NK-92 (cell line): ENCODE data around the gene TTC16.

Experiments used
- DNase-seq: peaks from one replicate; lab custom pipeline; 2025; ENCODE audit not compliant: unreplicated experiment; lab: John Stamatoyannopoulos, UW

TTC16 gene

GRCh38 chr9:127762111-127762676, 46.3 kb downstream of the TTC16 start:
- DNase-seq, result no peak

- no peak for DNase-seq
Observed at GRCh38 chr9:127763918-127764384, 48.1 kb downstream of the TTC16 start.

GRCh38 chr9:127765418-127765817, 49.5 kb downstream of the TTC16 start:
- no peak for DNase-seq

- no peak for DNase-seq
Observed at GRCh38 chr9:127767410-127767809, 51.5 kb downstream of the TTC16 start.

- DNase-seq, result no peak
Observed at GRCh38 chr9:127767909-127768331, 52.0 kb downstream of the TTC16 start.

GRCh38 chr9:127768698-127769097, 52.8 kb downstream of the TTC16 start:
- no peak for DNase-seq

- no peak for DNase-seq
Observed at GRCh38 chr9:127769101-127769500, 53.2 kb downstream of the TTC16 start.

- DNase-seq, result no peak
Observed at GRCh38 chr9:127769929-127770582, 54.2 kb downstream of the TTC16 start.

- DNase-seq, result no peak
Observed at GRCh38 chr9:127770583-127770904, 54.7 kb downstream of the TTC16 start.

GRCh38 chr9:127770905-127771569, 55.2 kb downstream of the TTC16 start:
- no peak for DNase-seq

GRCh38 chr9:127771570-127772189, 55.8 kb downstream of the TTC16 start:
- DNase-seq, result no peak

- DNase-seq, result no peak
Observed at GRCh38 chr9:127772603-127773002, 56.7 kb downstream of the TTC16 start.

GRCh38 chr9:127773272-127773671, 57.4 kb downstream of the TTC16 start:
- DNase-seq, result no peak

- DNase-seq, result no peak
Observed at GRCh38 chr9:127773981-127774380, 58.1 kb downstream of the TTC16 start.

GRCh38 chr9:127776195-127776923, 60.5 kb downstream of the TTC16 start:
- no peak for DNase-seq

- no peak for DNase-seq
Observed at GRCh38 chr9:127776924-127777289, 61.0 kb downstream of the TTC16 start.

- no peak for DNase-seq
Observed at GRCh38 chr9:127777368-127777980, 61.6 kb downstream of the TTC16 start.

- DNase-seq, result no peak
Observed at GRCh38 chr9:127778280-127779135, 62.6 kb downstream of the TTC16 start, which contains the start of gene SH2D3C. TSS of gene SH2D3C (minus strand) at chr9:127778666. CDS start at chr9:127778627, 39 bp downstream.

GRCh38 chr9:127779136-127779981, 63.5 kb downstream of the TTC16 start:
- no peak for DNase-seq
